Omental fat pad (tissue), 4 donors: ENCODE data around the gene CREG2. TPM values are rescaled to one million over a fixed set of nuclear protein-coding genes. Genes with fewer than 3 reads are reported as not detected.

ENCODE experiments used
- ATAC-seq: fragments of 150-250 bp; one replicate; pipeline ENCODE4 v1.9.1; 2016; ENCODE audit warnings: mild to moderate bottlenecking, moderate library complexity; ENCODE audit not compliant: low FRiP score
- DNase-seq: peaks from one replicate; pipeline ENCODE4 v3.0.0-alpha.2; 2019; ENCODE audit warnings: low spot score
- total RNA-seq, 4 donors: library from RNA; depleted of rRNA; stranded (reverse); fragments of >200 nt; gene quantifications; one replicate each; pipeline ENCODE4 v1.1.0, GENCODE V29; 2016
- TF ChIP-seq, protein P1 (sequence below), 3 donors: fragments of 450-650 bp; IDR thresholded peaks; one replicate each; pipeline ENCODE4 v1.5.1; 2016 to 2017; ENCODE audit warnings: antibody characterized with exemption in 3 of 3, mild to moderate bottlenecking in 3 of 3, moderate library complexity in 2 of 3

Gene CREG2
- total RNA-seq, 4 donors from 2014 or later, result 0.09 TPM; not detected in 3

DNA sequence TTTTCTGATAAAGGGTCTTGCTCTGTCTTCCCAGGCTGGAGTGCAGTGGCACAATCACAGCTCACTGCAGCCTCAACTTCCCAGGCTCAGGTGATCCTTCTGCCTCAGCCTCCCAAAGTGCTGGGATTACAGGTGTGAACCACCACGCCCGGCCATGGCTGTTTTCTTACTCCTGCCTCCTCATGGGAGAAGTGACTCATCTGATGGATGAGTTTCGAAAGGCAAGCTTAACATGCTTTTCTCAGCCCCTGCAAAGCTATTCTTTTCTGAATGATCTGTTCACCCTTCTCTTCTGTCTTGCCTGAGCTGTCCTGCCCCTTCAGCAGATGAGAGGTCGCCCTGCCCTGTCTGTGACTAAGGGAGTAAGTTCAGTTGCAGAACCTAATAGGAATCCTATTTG, 929 bp upstream of the CREG2 start:
- DNase-seq (no peak), ATAC-seq (peak; percentile 50)
- TF ChIP-seq, protein P1, sequence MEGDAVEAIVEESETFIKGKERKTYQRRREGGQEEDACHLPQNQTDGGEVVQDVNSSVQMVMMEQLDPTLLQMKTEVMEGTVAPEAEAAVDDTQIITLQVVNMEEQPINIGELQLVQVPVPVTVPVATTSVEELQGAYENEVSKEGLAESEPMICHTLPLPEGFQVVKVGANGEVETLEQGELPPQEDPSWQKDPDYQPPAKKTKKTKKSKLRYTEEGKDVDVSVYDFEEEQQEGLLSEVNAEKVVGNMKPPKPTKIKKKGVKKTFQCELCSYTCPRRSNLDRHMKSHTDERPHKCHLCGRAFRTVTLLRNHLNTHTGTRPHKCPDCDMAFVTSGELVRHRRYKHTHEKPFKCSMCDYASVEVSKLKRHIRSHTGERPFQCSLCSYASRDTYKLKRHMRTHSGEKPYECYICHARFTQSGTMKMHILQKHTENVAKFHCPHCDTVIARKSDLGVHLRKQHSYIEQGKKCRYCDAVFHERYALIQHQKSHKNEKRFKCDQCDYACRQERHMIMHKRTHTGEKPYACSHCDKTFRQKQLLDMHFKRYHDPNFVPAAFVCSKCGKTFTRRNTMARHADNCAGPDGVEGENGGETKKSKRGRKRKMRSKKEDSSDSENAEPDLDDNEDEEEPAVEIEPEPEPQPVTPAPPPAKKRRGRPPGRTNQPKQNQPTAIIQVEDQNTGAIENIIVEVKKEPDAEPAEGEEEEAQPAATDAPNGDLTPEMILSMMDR (IDR thresholded peaks at IDR 0.05), result no peak

DNA sequence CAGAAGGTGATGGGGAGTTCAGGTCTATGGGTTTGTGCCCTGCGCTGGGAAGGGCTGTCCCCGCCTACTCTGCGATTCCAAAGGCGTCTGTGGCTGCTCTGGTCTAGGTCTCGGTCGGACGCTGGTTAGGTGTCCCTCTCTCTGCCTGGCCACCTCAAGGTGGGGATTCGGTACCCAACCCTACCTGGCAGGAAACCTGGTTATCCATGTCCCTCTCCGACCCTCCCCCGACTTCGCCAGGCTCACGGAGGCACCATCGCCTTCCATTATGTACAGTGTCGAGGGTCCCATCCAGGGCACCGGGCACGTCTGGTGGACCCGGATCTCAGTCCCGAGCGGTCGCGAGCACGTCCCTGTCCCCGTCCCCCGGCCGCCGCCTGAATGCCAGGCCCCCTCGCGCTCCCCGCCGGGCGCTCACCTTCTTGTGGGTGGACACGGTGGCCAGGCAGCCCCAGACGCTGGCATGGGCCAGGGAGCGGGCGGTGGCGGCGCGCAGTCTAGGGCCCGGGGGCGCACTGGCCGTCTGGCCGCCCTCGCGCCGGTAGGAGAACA, 628 bp downstream of the CREG2 start:
- ATAC-seq (peak; percentile 12), DNase-seq (no peak)
- TF ChIP-seq, protein P1 (IDR thresholded peaks at IDR 0.05), result no peak

DNA sequence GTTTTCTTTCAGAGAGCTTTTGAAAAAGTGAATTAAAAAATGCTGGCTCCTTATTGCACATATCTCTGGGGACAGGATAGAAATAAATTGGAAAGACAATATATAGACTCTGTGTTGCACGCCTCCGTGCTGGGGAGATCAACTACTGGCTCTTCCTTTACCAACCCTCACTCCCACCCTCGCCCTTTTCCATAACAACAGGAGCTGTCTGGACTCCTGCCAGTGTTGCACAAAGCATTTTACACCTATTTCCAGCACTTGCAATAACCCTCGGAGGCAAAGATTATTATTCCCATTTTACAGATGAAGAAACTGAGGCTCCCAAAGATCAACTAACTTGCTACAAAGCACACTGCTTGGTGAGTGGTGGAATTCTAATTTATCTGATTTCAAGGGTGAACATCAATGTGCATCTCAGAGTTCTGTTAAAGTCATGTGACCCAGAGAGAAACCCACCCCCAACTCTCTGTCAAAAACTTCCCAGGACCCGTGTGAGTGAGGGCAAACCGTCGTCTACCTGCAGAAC, 4.2 kb downstream of the CREG2 start:
- TF ChIP-seq, protein P1 (IDR thresholded peaks at IDR 0.05), result no peak
- ATAC-seq (no peak), DNase-seq (no peak)

DNA sequence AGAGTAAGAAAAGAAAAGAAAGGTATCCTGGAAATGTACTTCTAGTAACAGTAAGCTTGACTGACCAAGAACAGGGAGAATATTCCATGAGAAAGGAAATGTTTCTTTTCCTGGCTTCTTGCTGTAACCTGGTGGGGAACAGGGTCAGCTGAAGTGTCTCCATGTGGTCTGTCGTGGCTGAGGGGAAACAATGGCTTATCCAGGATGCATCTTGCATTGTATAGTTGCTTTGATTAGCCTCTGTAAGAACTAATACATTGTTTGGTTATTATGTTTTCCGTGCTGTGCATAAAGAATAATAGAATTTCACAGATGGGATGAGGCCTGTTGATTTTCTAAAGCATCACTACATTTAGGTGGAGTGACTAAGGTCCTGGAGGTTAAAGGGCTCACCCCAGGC, 4.9 kb downstream of the CREG2 start:
- TF ChIP-seq, protein P1 (IDR thresholded peaks at IDR 0.05), result no peak
- DNase-seq (no peak), ATAC-seq (no peak)

DNA sequence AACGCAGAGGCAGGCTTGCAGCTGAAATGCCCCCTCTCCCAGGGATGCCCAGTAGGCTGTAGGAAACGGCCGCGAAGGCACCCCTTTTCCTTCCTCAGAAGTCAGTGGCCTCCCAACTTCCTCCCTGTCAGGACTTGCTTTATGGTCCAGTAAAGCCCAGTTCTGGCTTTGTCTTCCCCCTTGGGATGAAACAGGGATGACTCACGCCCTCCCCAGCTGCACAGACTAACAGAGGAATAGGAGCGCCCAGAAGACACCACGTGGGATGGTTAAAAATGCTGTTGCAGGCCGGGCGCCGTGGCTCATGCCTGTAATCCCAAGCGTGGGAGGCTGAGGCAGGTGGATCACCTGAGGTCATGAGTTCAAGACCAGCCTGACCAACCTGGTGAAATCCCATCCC, 6.9 kb downstream of the CREG2 start:
- no peak for DNase-seq
- ATAC-seq, result peak; percentile 32

DNA sequence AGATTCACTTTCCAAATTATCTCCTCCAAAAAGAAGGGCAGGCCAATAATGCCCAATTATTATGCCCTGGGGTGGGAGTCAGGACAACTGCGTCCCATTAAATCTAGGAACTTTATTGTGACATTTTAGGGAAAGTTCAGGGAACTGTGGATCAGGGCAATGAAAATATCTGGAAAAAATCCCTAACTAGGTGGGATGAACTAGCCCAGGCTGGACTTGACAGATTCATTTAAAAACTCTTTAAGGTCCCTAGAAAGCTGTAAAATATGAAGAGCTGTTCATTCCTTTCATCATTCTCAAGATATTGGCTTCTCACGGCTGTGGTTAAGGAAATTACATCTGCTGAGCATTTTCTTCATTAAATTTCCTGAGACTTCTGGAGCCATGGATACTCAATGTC, 8.2 kb downstream of the CREG2 start:
- ATAC-seq (no peak), DNase-seq (no peak)
- TF ChIP-seq, protein P1 (IDR thresholded peaks at IDR 0.05), result no peak

More for the DNA sequence above, 6.9 kb downstream of the CREG2 start:
- TF ChIP-seq, protein P1 (IDR thresholded peaks at IDR 0.05), result no peak

DNA sequence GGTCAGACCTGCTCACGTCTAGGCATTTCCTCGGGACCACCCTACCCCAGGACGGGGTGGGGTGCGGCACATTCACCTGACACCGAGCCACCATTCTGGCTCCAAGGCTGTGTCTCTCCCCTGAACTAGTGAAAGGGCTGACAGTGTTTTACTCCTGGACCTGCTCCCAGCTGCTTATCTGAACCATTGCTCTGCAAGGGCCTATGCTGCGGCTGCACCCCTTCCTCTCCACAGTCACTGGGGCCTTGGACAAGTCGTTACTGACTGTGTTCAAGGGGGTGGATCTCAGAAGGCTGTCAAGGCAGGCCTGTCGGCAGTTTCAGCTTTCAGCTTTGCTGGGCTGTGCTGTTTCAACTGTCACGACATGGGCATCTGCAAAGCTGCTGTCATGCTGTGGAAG, 11.7 kb downstream of the CREG2 start:
- ATAC-seq (no peak), DNase-seq (no peak)
- TF ChIP-seq, protein P1 (IDR thresholded peaks at IDR 0.05), result no peak
